Activated gamma-delta T cell treated with Interleukin-2 at 50 U/mL for 16 hours (primary cell): ENCODE measurements around the gene PTAR1.

Experiments
- DNase-seq: peaks from one replicate; pipeline ENCODE4 v3.0.0-alpha.2; 2020

Gene PTAR1

DNA sequence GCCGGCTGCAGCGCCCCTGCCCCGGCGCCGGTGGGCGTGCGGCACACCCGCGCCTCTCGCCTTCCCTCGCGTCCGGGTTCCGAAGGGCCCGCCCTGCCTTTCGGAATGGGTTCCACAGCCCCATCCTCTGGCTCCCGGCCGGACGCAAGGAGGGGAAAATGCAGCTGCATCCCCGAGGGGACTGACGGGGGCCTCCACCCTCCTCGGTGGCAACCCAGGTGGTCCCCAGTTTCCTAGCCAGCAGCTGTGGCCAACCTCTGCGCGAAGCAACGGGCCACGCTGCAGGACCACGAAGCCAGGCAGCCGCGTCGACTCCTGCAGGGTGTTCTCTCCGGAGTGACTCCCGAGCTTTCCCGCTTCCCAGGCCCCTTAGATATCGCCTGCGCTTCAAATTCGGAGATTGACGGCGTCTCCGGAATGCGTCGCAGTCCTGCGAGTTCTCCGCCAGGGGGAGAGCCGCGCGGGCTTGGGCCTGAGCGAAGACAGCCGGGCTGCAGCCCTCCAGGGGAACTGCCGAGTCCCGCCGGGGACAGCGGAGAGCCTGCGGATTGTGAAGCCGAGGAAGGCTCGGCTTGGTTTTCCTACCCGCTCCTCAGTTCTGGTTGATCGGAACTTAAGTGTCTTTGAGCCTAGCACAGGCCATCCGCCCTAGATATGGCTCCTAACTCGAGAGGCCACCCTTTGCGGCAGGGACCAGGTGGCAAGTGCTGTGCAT lies 87.1 kb downstream of the PTAR1 start:
- peak; percentile 61 for DNase-seq

DNA sequence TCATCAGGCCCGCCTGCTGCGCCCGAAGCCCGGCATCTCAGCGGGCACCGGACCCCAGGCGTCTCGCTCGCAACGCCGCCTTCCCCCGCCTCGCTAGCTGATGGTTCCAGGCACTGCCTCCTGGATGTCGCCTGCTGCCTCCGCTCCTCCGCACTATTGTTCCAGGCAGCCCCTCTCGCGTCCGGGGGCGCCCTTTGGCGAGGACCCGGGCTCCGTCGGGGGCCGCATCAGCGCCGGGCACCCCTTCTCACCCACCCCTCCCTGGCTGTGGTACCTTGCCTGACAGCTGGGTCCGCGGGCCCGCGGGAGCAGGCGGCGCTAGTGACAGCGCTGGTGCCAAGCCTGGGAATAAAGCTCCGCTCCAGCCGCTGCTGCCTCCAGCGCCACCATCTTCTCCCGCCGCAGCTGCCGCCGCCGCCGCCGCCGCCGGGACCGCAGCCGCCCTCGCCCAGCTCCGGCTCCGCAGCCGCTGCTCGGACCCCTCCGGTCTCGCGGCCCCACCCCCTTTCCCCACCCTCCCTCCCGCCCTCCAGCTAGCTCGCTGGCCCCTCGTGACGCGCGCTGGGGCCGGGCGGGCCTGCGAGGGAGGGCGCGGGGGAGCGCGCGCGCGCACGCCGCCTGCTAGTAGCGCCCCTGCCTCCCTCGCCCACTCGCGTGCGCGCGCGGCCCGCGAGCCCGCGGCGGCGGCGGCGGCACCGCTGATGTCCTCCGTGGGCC lies 87.8 kb downstream of the PTAR1 start, which contains the start of gene APBA1:
TSS of gene APBA1 (minus strand) at position 493 of the 717 bp plus-strand sequence.
- peak; percentile 17 for DNase-seq

DNA sequence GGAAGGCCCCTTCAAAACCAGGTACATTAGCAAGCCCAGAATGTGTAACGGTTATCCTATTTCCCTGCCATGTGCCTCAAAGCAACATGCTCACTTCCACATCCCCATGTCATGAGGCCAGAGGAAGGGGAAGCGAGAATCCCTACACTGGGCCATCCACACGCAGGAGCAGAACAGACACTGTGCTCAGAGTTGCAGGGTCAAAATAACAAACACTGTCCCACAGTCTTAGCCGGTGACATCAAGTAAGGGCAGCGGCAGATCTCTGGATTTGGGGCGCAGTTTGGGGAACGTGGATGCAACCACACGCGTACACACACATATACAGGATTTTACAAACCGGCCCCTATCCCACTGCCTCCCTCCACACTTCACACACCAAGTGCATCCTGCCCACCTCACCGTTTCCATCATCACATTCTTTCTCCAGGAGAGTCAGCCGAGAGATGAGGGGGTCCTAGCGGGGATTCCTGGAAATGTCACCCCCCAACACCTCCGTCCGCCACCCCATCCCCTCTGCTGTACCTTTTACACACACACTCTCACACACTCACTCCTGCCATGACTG lies 88.4 kb downstream of the PTAR1 start:
- DNase-seq: no peak

DNA sequence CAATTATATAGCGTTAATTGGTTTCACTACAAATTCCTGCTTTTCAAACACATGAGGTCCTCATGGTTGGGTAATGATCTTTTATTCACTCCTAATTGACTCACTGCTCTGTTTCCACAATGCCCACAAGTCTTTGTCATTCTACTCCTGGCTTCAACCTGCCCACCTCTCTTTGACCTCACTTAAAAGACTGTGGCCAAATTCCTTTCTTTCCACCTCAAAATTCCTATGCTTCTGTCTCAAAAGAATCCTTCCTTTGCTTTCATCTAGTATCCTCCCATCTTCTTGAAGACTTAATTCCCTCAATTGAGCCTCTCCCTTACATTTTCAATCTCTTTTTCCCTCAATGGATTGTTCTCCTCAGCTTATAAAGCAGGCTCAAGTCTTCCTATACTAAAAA lies 92.5 kb downstream of the PTAR1 start:
- DNase-seq: no peak

DNA sequence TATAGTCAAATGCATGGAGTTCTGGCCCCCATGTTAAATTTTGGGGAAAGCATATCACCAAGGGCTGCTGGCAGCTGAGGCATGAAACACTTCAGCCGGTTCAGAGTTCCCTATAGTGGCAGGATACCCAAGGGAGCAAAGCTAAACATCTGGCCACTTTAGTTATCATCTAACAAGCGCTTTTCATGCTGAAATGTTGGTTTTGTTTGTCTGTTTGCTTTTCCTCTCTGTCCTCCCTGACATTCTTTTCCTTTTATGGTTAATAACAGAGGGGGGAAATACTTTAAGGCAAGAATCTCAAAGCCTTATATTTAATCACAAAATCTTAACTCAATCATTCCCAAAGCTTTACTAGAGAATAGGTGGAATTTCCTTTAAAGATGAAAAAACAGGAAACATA lies 99.5 kb downstream of the PTAR1 start:
- DNase-seq: no peak
